Epithelial cell of esophagus (primary cell): ENCODE measurements around the gene DDX51.
"Not testable (repeated sequence)": the region's sequence is repeated elsewhere in the genome, so short reads cannot be mapped to it uniquely, and the experiment has no call there.

ENCODE experiments used
- DNase-seq: peaks from one replicate; pipeline ENCODE4 v3.0.0; 2010; ENCODE audit warnings: low read depth
- H3K4me3 ChIP-seq: 2 replicates; pipeline ENCODE4 v1.5.1; 2011; ENCODE audit warnings: mild to moderate bottlenecking, low read length, control low read depth
- CTCF ChIP-seq: IDR thresholded peaks from 2 replicates; pipeline ENCODE4 v1.5.1; 2011; ENCODE audit warnings: low read depth, mild to moderate bottlenecking, low read length, control low read depth, inconsistent platforms; ENCODE audit not compliant: insufficient read depth; ENCODE audit errors: missing control alignments

DDX51 gene

GRCh38 chr12:132110677-132111076, 33.4 kb downstream of the DDX51 start:
- no peak for TF ChIP-seq CTCF
- DNase-seq, result no peak
- no peak overlapping the region for H3K4me3 ChIP-seq

- TF ChIP-seq CTCF, result no peak
- H3K4me3 ChIP-seq, result no peak overlapping the region
- no peak for DNase-seq
Measured at GRCh38 chr12:132109741-132110140, 34.4 kb downstream of the DDX51 start.

- H3K4me3 ChIP-seq, result no peak overlapping the region
- TF ChIP-seq CTCF, result no peak
- DNase-seq, result no peak
Measured at GRCh38 chr12:132108211-132108832, 35.8 kb downstream of the DDX51 start.

- TF ChIP-seq CTCF, result no peak
- no peak for DNase-seq
- no peak overlapping the region for H3K4me3 ChIP-seq
Measured at GRCh38 chr12:132106921-132107320, 37.2 kb downstream of the DDX51 start.

- no peak for TF ChIP-seq CTCF
- DNase-seq, result no peak
- no peak overlapping the region for H3K4me3 ChIP-seq
Measured at GRCh38 chr12:132105467-132105866, 38.7 kb downstream of the DDX51 start.

- no peak for TF ChIP-seq CTCF
- H3K4me3 ChIP-seq, result no peak overlapping the region
Measured at GRCh38 chr12:132103542-132104308, 40.4 kb downstream of the DDX51 start.

GRCh38 chr12:132103072-132103471, 41.0 kb downstream of the DDX51 start:
- not testable (repeated sequence) for DNase-seq, H3K4me3 ChIP-seq

More at GRCh38 chr12:132103542-132104308, 40.4 kb downstream of the DDX51 start:
- DNase-seq, result no peak
